H1 (cell line): Measurements from ENCODE around the gene NSL1. TPM values are rescaled to one million over a fixed set of nuclear protein-coding genes. Genes with fewer than 3 reads are reported as not detected.

Experiments
- CTCF ChIA-PET: fragments of 300-600 bp; sonication (Branson Sonifier 250); formaldehyde crosslinking; loops from one replicate; lab custom pipeline; 2021; ENCODE audit not compliant: partially characterized antibody; lab: Charles Lee
- POLR2A ChIA-PET: fragments of 300-600 bp; sonication (Branson Sonifier 250); formaldehyde crosslinking; loops from one replicate; lab custom pipeline; 2021; ENCODE audit warnings: inconsistent platforms; ENCODE audit not compliant: partially characterized antibody; lab: Charles Lee
- DNase-seq, 2 experiments: peaks; one replicate each; pipeline versions ENCODE4 v3.0.0 to v3.0.0-alpha.2; 2010 to 2022; ENCODE audit warnings: low spot score in 2 of 2, low read depth in 1 of 2, mixed read lengths in 1 of 2
- FAIRE-seq: peaks from 2 replicates; lab custom pipeline; 2011; peaks lifted over from hg19 to GRCh38; lab: Jason Lieb, UNC
- H2AFZ ChIP-seq: 2 replicates; pipeline ENCODE4 v1.8.1; 2012; ENCODE audit warnings: low read length, inconsistent platforms
- H2AK5ac ChIP-seq: 2 replicates; pipeline ENCODE4 v1.6.1; 2013; ENCODE audit warnings: low read depth, low read length
- H2BK120ac ChIP-seq: replicated peaks from 2 replicates; pipeline ENCODE3; 2013; ENCODE audit warnings: low read depth, low read length, inconsistent platforms
- H2BK12ac ChIP-seq: 2 replicates; pipeline ENCODE4 v1.6.1; 2013; ENCODE audit warnings: low read depth, low read length
- H2BK15ac ChIP-seq: 2 replicates; pipeline ENCODE4 v1.6.1; 2013; ENCODE audit warnings: low read length
- H2BK20ac ChIP-seq: 2 replicates; pipeline ENCODE4 v1.6.1; 2013; ENCODE audit warnings: low read length
- H2BK5ac ChIP-seq: 2 replicates; pipeline ENCODE4 v1.6.1; 2013; ENCODE audit warnings: low read depth, low read length
- H3K14ac ChIP-seq: 2 replicates; pipeline ENCODE4 v1.6.1; 2013; ENCODE audit warnings: inconsistent platforms; ENCODE audit not compliant: insufficient read length
- H3K18ac ChIP-seq: 2 replicates; pipeline ENCODE4 v1.6.1; 2013; ENCODE audit warnings: low read length; ENCODE audit errors: extremely low read depth
- H3K23ac ChIP-seq: 2 replicates; pipeline ENCODE4 v1.6.1; 2013; ENCODE audit warnings: inconsistent platforms; ENCODE audit not compliant: insufficient read length
- H3K23me2 ChIP-seq: 2 replicates; pipeline ENCODE4 v1.6.1; 2013; ENCODE audit warnings: low read depth, low read length
- H3K27ac ChIP-seq: 2 replicates; pipeline ENCODE4 v1.6.1; 2011; ENCODE audit warnings: low read depth, low read length, inconsistent platforms
- H3K27me3 ChIP-seq, 4 experiments: replicated peaks in 1 of 4; 1 replicate in 1 of 4; 2 replicates in 3 of 4; pipeline versions ENCODE4 v1.6.1 to v1.8.1; 2011 to 2013; ENCODE audit warnings: low read length in 3 of 4, mild to moderate bottlenecking in 3 of 4, inconsistent platforms in 2 of 4, mixed read lengths in 2 of 4, moderate library complexity in 1 of 4; ENCODE audit not compliant: control insufficient read depth in 3 of 4, insufficient read depth in 3 of 4; ENCODE audit errors: extremely low read depth in 1 of 4
- H3K36me3 ChIP-seq, 4 experiments: 2 replicates each; pipeline versions ENCODE4 v1.6.1 to v1.8.1; 2011 to 2013; ENCODE audit warnings: mild to moderate bottlenecking in 4 of 4, low read length in 3 of 4, moderate library complexity in 2 of 4, control low read depth in 1 of 4, inconsistent platforms in 1 of 4; ENCODE audit not compliant: insufficient read depth in 4 of 4, control insufficient read depth in 2 of 4
- H3K4ac ChIP-seq: replicated peaks from 2 replicates; pipeline ENCODE3; 2013; ENCODE audit warnings: low read length, low read depth, mixed read lengths, inconsistent platforms; ENCODE audit not compliant: insufficient read length
- H3K4me1 ChIP-seq, 4 experiments: replicated peaks in 1 of 4; 1 replicate in 1 of 4; 2 replicates in 3 of 4; pipeline versions ENCODE4 v1.6.1 to v1.8.1; 2011 to 2013; ENCODE audit warnings: low read length in 3 of 4, inconsistent platforms in 2 of 4, mixed read lengths in 1 of 4; ENCODE audit not compliant: insufficient read depth in 4 of 4, control insufficient read depth in 3 of 4
- H3K4me2 ChIP-seq, 2 experiments: 2 replicates each; pipeline versions ENCODE4 v1.6.1 to v1.8.1; 2011 to 2013; ENCODE audit warnings: low read depth in 2 of 2, low read length in 2 of 2, control low read depth in 1 of 2, inconsistent platforms in 1 of 2, mild to moderate bottlenecking in 1 of 2; ENCODE audit not compliant: insufficient read depth in 1 of 2
- H3K4me3 ChIP-seq, 4 experiments: fragments of 200-600, 300-600 bp in 1 of 4; sonication (generic), shearing (Covaris generic), sonication (Bioruptor Twin) in 1 of 4; 2 replicates each; pipeline versions ENCODE4 v1.5.1 to v1.8.1; 2011 to 2016; ENCODE audit warnings: low read length in 4 of 4, low read depth in 3 of 4, control low read depth in 2 of 4, inconsistent platforms in 2 of 4, mild to moderate bottlenecking in 2 of 4, mixed read lengths in 1 of 4, moderate library complexity in 1 of 4; ENCODE audit not compliant: insufficient read depth in 2 of 4; ENCODE audit errors: extremely low read depth in 1 of 4
- H3K56ac ChIP-seq: replicated peaks from 2 replicates; pipeline ENCODE3; 2013; ENCODE audit warnings: low read depth, mild to moderate bottlenecking, mixed read lengths, low read length, inconsistent platforms; ENCODE audit not compliant: insufficient read length
- H3K79me1 ChIP-seq: 2 replicates; pipeline ENCODE4 v1.6.1; 2013; ENCODE audit warnings: low read depth, low read length, control low read depth
- H3K79me2 ChIP-seq, 2 experiments: 2 replicates each; pipeline versions ENCODE4 v1.6.1 to v1.8.1; 2012 to 2013; ENCODE audit warnings: low read length in 2 of 2, mild to moderate bottlenecking in 2 of 2, inconsistent platforms in 1 of 2; ENCODE audit not compliant: insufficient read depth in 2 of 2, control insufficient read depth in 1 of 2
- H3K9ac ChIP-seq, 4 experiments: replicated peaks in 1 of 4; 1 replicate in 1 of 4; 2 replicates in 3 of 4; pipeline versions ENCODE4 v1.6.1 to v1.8.1; 2011 to 2013; ENCODE audit warnings: low read depth in 3 of 4, low read length in 3 of 4, control low read depth in 2 of 4, mild to moderate bottlenecking in 2 of 4, moderate library complexity in 2 of 4, inconsistent platforms in 1 of 4; ENCODE audit errors: extremely low read depth in 1 of 4
- H3K9me3 ChIP-seq, 2 experiments: 2 replicates each; pipeline versions ENCODE4 v1.6.1 to v1.8.1; 2012 to 2013; ENCODE audit warnings: mild to moderate bottlenecking in 2 of 2, moderate library complexity in 2 of 2, control low read depth in 1 of 2, inconsistent platforms in 1 of 2, low read depth in 1 of 2, low read length in 1 of 2, mixed read lengths in 1 of 2; ENCODE audit not compliant: insufficient read depth in 2 of 2
- H4K20me1 ChIP-seq, 2 experiments: replicated peaks in 1 of 2; 2 replicates each; pipeline versions ENCODE3 to v1.8.1; 2011 to 2013; ENCODE audit warnings: inconsistent platforms in 2 of 2, low read length in 2 of 2, mild to moderate bottlenecking in 1 of 2; ENCODE audit not compliant: insufficient read depth in 2 of 2, control insufficient read depth in 1 of 2
- H4K5ac ChIP-seq: 2 replicates; pipeline ENCODE4 v1.6.1; 2013; ENCODE audit warnings: low read length, low read depth, mixed read lengths, inconsistent platforms; ENCODE audit not compliant: insufficient read length
- H4K8ac ChIP-seq: 2 replicates; pipeline ENCODE4 v1.8.0; 2013; ENCODE audit warnings: mild to moderate bottlenecking, moderate library complexity, low read length, inconsistent platforms; ENCODE audit not compliant: insufficient read depth; ENCODE audit errors: extremely low read depth
- H4K91ac ChIP-seq: replicated peaks from 2 replicates; pipeline ENCODE3; 2013; ENCODE audit warnings: low read length, mixed read lengths, inconsistent platforms; ENCODE audit not compliant: insufficient read length
- CEBPB ChIP-seq: IDR thresholded peaks from 2 replicates; pipeline ENCODE4 v1.6.1; 2012; ENCODE audit warnings: low read depth, low read length
- CREB1 ChIP-seq: IDR thresholded peaks from 2 replicates; pipeline ENCODE4 v1.6.1; 2012; ENCODE audit warnings: inconsistent platforms
- EP300 ChIP-seq, 2 experiments: IDR thresholded peaks; 1 replicate in 1 of 2; 2 replicates in 1 of 2; pipeline ENCODE4 v1.6.1; 2011 to 2012; ENCODE audit warnings: low read depth in 2 of 2, low read length in 2 of 2, mild to moderate bottlenecking in 2 of 2, borderline replicate concordance in 1 of 2, inconsistent platforms in 1 of 2, moderate library complexity in 1 of 2
- HDAC2 ChIP-seq, 2 experiments: fragments of 300-600 bp in 1 of 2; sonication (generic) in 1 of 2; IDR thresholded peaks; 2 replicates each; pipeline ENCODE4 v1.6.1; 2011 to 2012; ENCODE audit warnings: low read depth in 2 of 2, low read length in 2 of 2, mild to moderate bottlenecking in 2 of 2, moderate library complexity in 2 of 2, borderline replicate concordance in 1 of 2, inconsistent platforms in 1 of 2
- KDM1A ChIP-seq: fragments of 200-600, 300-600 bp; sonication (generic); IDR thresholded peaks from 2 replicates; pipeline ENCODE4 v1.7.1; 2016; ENCODE audit warnings: mild to moderate bottlenecking, low read length, borderline replicate concordance
- RBBP5 ChIP-seq: IDR thresholded peaks from 2 replicates; pipeline ENCODE4 v1.7.1; 2012; ENCODE audit warnings: low read depth, mild to moderate bottlenecking, inconsistent platforms, low read length, moderate library complexity, borderline replicate concordance
- WGBS, 2 experiments: shearing (Covaris generic) in 1 of 2; methylation state at CpG; one replicate each; pipeline versions ENCODE4 v1.1.6 to v1.1.7; 2013 to 2015; ENCODE audit warnings: low lambda C conversion rate in 2 of 2, mixed read lengths in 2 of 2, inconsistent platforms in 1 of 2, low coverage in 1 of 2, missing lambda C conversion rate in 1 of 2; ENCODE audit not compliant: insufficient replicate concordance in 2 of 2, insufficient coverage in 1 of 2, insufficient read length in 1 of 2; ENCODE audit errors: extremely low coverage in 1 of 2, missing lambda C conversion rate in 1 of 2; 5-methylcytosine and 5-hydroxymethylcytosine counted together
- polyA plus RNA-seq, 7 experiments: library from polyadenylated mRNA; depleted of rRNA in 3 of 7; stranded (reverse) in 5 of 7; unstranded in 2 of 7; fragments of >200 nt in 5 of 7; fragments of 200-250 nt in 2 of 7; gene quantifications; 1 replicate in 5 of 7; 2 replicates in 1 of 7; 4 replicates in 1 of 7; pipeline versions ENCODE4 v1.2.1 to v1.2.3, GENCODE V29; 2011 to 2013; ENCODE audit warnings: missing spikeins in 2 of 7, mixed read lengths in 2 of 7
- total RNA-seq: library from RNA; stranded (reverse); fragmentation: NEBNext Ultra II Directional; extraction: Animal tissue kit (Norgen Biotek cat#: 25700); gene quantifications from 2 replicates; pipeline ENCODE4 v1.2.1, GENCODE V29; 2021

NSL1 gene
- total and polyA plus RNA-seq, 2 of the 8 experiments (the other 6 are each of a cell fraction or from before 2014, with no cell fraction given) = 25.4 to 51.7 TPM

GRCh38 chr1:212774584-212774983 lies 17.0 kb downstream of the NSL1 start:
- no peak overlapping the region for H2BK20ac ChIP-seq
- H3K4me3 ChIP-seq = no peak overlapping the region
- no peaks in the 10 kb centered on the region for H4K20me1 ChIP-seq
- no peak overlapping the region for H3K9ac ChIP-seq
- H2BK15ac ChIP-seq = no peak overlapping the region
- no peak overlapping the region for H2AFZ ChIP-seq
- ChIA-PET CTCF (no interaction called here), POLR2A (no interaction called here)
- H3K14ac ChIP-seq = no peak overlapping the region
- no peak overlapping the region for H3K23ac ChIP-seq
- no peak overlapping the region for H2BK12ac ChIP-seq
- peaks cover 0 to 5% of the 10 kb centered on the region in 2 experiments; a peak in 1 of 4 replicates for H3K9me3 ChIP-seq
- H2BK5ac ChIP-seq = no peak overlapping the region
- H2BK120ac ChIP-seq = no peak overlapping the region
- no peak overlapping the region for H4K5ac ChIP-seq
- peaks cover 0 to 27% of the 10 kb centered on the region in 2 experiments; a peak in 2 of 4 replicates for H3K79me2 ChIP-seq
- no peaks in the 10 kb centered on the region for H3K27me3 ChIP-seq
- H3K56ac ChIP-seq = no peak overlapping the region
- no peak overlapping the region for H3K27ac ChIP-seq
- H3K79me1 ChIP-seq = peaks cover 2% of the 10 kb centered on the region; the same call in 1 of the 2 replicates
- peaks cover 0 to 12% (median 6%) of the 10 kb centered on the region in 4 experiments; a peak in 4 of 8 replicates for H3K36me3 ChIP-seq
- H3K18ac ChIP-seq = no peak overlapping the region
- no peak overlapping the region for H4K8ac ChIP-seq
- no peak overlapping the region for H4K91ac ChIP-seq
- H3K4ac ChIP-seq = no peak overlapping the region
- no peak overlapping the region for H3K4me2 ChIP-seq
- TF ChIP-seq RBBP5 (no peak), CREB1 (no peak), EP300 (IDR thresholded peaks at IDR 0.05; ENCODE audit: borderline replicate concordance in 1 of 2, low read depth in 2 of 2, low read length in 2 of 2) (no peak), KDM1A (no peak), CEBPB (no peak), HDAC2 (IDR thresholded peaks at IDR 0.05; ENCODE audit: borderline replicate concordance in 1 of 2, low read depth in 2 of 2, low read length in 2 of 2) (no peak)
- H3K4me1 ChIP-seq = no peaks in the 10 kb centered on the region
- no peak overlapping the region for H2AK5ac ChIP-seq
- no peak for FAIRE-seq
- H3K23me2 ChIP-seq = no peaks in the 10 kb centered on the region
- DNase-seq = no peak
- 90% methylated on average over 2 of the region's 2 CpGs; no CpG with 5 or more reads in 1 of the 2 experiments for WGBS, 2 experiments
